GM06990 (cell line): ENCODE measurements around the gene SYCN.

ENCODE experiments used
- DNase-seq: peaks from one replicate; pipeline ENCODE4 v3.0.0-alpha.2; 2011; ENCODE audit not compliant: insufficient read length; ENCODE audit errors: extremely low read depth
- H3K27me3 ChIP-seq: replicated peaks from 2 replicates; pipeline ENCODE4 v1.6.0; 2011; ENCODE audit warnings: low read length; ENCODE audit not compliant: control insufficient read depth, insufficient read depth
- H3K36me3 ChIP-seq: 2 replicates; pipeline ENCODE4 v1.5.1; 2011; ENCODE audit warnings: low read length; ENCODE audit not compliant: control insufficient read depth, insufficient read depth
- H3K4me3 ChIP-seq: replicated peaks from 2 replicates; pipeline ENCODE4 v1.5.1; 2011; ENCODE audit warnings: low read depth, mild to moderate bottlenecking, control low read depth, low read length
- TF ChIP-seq, protein P1 (sequence below): IDR thresholded peaks from 2 replicates; pipeline ENCODE4 v1.5.1; 2011; ENCODE audit warnings: low read length, control low read depth, mild to moderate bottlenecking, inconsistent platforms; ENCODE audit not compliant: insufficient read depth, poor library complexity, severe bottlenecking

The SYCN gene

DNA sequence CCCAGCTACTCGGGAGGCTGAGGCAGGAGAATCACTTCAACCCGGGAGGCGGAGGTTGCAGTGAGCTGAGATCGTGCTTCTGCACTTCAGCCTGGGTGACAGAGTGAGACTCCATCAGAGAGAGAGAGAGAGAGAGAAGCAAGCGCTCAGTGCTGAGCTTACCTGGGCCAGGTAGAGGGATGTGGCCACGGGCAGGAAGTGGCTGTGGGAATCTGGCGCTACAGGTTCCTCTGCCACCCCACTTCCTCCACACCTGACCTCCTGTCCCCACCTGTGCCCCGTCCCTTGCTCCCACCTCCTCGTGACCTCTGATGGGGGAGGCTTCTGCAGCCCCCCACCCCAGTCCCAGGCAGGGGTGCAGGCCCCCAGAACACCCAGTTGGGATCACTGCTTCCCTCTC is 8.3 kb downstream of the SYCN start:
- no peak overlapping the region for H3K4me3 ChIP-seq
- TF ChIP-seq, protein P1, sequence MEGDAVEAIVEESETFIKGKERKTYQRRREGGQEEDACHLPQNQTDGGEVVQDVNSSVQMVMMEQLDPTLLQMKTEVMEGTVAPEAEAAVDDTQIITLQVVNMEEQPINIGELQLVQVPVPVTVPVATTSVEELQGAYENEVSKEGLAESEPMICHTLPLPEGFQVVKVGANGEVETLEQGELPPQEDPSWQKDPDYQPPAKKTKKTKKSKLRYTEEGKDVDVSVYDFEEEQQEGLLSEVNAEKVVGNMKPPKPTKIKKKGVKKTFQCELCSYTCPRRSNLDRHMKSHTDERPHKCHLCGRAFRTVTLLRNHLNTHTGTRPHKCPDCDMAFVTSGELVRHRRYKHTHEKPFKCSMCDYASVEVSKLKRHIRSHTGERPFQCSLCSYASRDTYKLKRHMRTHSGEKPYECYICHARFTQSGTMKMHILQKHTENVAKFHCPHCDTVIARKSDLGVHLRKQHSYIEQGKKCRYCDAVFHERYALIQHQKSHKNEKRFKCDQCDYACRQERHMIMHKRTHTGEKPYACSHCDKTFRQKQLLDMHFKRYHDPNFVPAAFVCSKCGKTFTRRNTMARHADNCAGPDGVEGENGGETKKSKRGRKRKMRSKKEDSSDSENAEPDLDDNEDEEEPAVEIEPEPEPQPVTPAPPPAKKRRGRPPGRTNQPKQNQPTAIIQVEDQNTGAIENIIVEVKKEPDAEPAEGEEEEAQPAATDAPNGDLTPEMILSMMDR = no peak
- no peak for DNase-seq
- peaks cover 4% of the 10 kb centered on the region; the same call in 1 of the 2 replicates for H3K27me3 ChIP-seq
- H3K36me3 ChIP-seq = no peaks in the 10 kb centered on the region

DNA sequence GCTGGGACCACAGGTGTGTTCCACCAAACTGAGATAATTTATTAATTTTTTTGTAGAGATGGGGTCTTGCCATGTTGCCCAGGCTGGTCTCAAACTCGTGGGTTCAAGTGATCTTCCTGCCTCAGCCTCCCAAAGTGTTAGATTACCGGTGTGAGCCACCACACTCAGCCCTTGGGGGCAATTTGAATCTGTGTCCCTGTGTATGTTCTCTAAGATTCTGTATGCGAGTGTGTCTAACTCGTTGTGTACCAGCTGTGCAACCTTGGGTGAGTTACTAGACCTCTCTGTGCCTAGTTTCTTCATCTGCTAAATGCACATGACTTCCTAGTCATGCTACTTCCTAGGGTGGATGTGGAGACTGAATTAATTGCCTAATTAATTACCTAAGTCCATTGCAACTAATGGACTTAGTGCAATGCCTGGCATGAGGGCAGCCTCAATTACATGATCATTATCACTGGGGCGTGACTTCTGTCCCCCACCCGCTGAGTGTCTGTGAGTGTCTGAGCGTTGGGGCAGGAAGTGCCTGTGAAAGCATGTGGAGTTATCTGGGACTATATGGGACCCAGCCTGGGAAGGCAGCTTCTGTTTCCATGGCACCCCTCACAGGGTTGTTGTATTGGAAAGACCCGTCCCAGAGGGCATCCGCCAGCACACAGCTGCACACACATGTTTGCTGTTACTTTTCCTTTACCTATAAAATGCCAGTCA is 9.1 kb downstream of the SYCN start:
- H3K27me3 ChIP-seq = peaks cover 4% of the 10 kb centered on the region; the same call in 1 of the 2 replicates
- no peak overlapping the region for H3K4me3 ChIP-seq
- DNase-seq = no peak
- TF ChIP-seq, protein P1 = no peak
- H3K36me3 ChIP-seq = no peaks in the 10 kb centered on the region

DNA sequence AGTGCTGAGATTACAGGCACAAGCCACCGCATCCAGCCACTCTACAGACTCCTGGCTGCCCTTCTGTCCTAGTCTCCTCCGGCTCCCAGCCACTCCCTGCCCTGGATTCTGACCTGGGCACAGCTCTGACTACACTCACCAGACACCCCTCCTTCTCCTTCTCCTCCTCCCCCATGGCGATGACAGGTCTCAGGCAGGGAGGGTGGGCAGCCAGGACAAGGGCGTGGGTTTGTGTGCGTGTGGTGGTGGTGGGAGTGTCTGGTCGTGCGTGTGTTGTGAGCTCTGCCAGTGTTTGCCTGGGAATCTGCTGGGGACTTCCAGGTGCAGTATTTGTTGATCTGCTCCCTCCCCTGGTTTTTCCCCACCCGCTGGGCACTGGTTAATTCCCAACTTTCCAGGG is 10.3 kb downstream of the SYCN start:
- no peak for DNase-seq
- TF ChIP-seq, protein P1 = no peak
- H3K27me3 ChIP-seq = peaks cover 2% of the 10 kb centered on the region; the same call in 1 of the 2 replicates
- H3K4me3 ChIP-seq = no peak overlapping the region
- H3K36me3 ChIP-seq = no peaks in the 10 kb centered on the region

DNA sequence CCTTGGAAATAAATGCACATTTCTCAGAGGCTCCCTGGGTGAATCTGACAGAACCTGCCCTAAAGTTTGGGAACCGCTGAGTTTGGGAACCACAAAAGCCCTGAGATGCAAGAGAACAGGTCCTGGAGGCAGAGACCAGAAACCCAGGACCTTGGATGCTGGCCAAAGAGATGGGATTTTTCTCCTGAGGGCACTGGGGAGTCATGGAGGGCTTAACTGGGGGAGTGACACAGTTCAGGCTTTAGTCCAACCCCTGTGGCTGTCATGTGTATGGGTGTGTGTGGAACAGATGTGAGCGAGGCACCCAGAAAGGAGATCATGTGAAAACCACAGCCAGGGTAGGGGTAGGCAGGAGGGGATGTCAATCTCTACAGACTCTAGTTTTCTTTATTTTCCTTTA is 11.2 kb downstream of the SYCN start:
- Histone ChIP-seq H3K27me3 (peaks cover 2% of the 10 kb centered on the region; the same call in 1 of the 2 replicates), H3K36me3 (no peaks in the 10 kb centered on the region), H3K4me3 (no peak overlapping the region)
- TF ChIP-seq, protein P1 = no peak
- no peak for DNase-seq

DNA sequence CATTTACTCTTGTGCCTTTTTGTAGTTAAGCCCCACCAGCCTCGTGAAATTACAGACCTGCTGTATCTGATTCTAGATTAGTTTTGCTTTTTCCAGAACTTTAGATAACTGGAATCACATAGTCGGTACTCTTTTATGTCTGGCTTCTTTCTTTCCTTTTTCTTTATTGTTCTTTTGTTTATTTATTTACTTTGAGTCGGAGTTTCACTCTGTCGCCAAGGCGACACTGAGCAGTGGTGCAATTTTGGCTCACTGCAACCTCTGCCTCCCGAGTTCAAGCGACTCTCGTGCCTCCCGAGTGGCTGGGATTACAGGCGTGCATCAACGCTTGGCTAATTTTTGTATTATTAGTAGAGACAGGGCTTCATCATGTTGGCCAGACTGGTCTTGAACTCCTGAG is 13.3 kb downstream of the SYCN start:
- Histone ChIP-seq H3K4me3 (no peak overlapping the region), H3K36me3 (no peaks in the 10 kb centered on the region), H3K27me3 (peaks cover 2% of the 10 kb centered on the region; the same call in 1 of the 2 replicates)
- DNase-seq = no peak
- TF ChIP-seq, protein P1 = no peak
